Spleen (tissue), 7 donors: ENCODE results near the gene COL19A1.

ENCODE experiments used
- CTCF ChIP-seq, 11 experiments: fragments of 200-600 bp in 7 of 11; fragments of 450-650 bp in 4 of 11; sonication (generic) in 4 of 11; IDR thresholded peaks in 8 of 11; conservative IDR thresholded peaks in 3 of 11; 1 replicate in 7 of 11; 2 replicates in 4 of 11; pipeline versions ENCODE4 v1.4.0 to v1.8.0; 2016 to 2021; ENCODE audit warnings: antibody characterized with exemption in 11 of 11, inconsistent platforms in 4 of 11, mild to moderate bottlenecking in 1 of 11
- POLR2AphosphoS5 ChIP-seq, 3 donors: sonication (generic); formaldehyde crosslinking; IDR thresholded peaks; one replicate each; pipeline ENCODE4 v1.5.1; 2017; ENCODE audit warnings: antibody characterized with exemption in 3 of 3
- donor health status: DM: no; HTN: no; CAD: no; lungs with moderate emphysema.
- donor health status: DM: no; HTN: no; CAD: no.
- donor health status: DM: no; HTN: no; CAD: no.

DNA sequence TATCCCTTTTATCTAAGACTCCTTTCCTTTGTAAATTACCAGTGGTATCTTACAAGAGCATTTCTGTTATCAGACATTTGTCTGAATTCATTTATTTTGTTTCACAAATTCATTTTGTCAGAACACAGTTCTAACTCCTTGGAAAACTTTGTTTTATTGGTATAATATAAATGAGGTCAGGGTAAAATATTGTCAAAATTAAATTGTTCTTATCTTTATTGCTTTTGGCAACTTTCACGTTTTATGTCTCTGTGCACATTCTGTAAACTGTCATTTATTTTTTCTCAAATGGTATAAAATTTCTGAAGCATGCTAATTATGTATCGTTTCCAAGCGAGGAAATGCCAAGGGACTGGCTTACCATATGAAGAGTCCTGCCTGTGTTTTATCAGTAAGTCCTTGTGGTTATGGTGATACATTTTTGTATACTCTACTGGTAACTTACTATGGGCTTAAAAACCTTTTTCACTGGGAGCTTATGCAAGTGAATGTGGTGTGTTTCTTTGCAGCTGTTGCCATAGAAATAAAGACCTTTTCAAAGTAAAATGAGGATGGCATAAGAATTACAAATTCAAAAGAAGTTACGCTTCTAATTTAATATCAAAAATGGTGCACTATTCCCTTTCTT is 214.2 kb downstream of the COL19A1 start:
- TF ChIP-seq POLR2AphosphoS5 (IDR thresholded peaks at IDR 0.05) (no peak), CTCF (IDR thresholded peaks at IDR 0.05 in 8 of 11, conservative IDR thresholded peaks at IDR 0.05 in 3 of 11) (no peak)
